ENCODE results near the gene KCNK4. TPM values are rescaled to one million over a fixed set of nuclear protein-coding genes. Genes with fewer than 3 reads are reported as not detected.

KCNK4 gene
- polyA plus RNA-seq, 3 donors: not detected

- Histone ChIP-seq H3K4me1 (ENCODE audit: control insufficient read depth in 1 of 2, insufficient read depth in 2 of 2, low read length in 2 of 2) (peaks cover 50 to 72% of the 10 kb centered on the region in 2 donors), H2AFZ (ENCODE audit: insufficient read depth, low read depth, low read length, poor library complexity, severe bottlenecking) (peak within 1 kb of the TSS; percentile 66), H3K4me2 (replicated peaks; ENCODE audit: extremely low read depth, low read length, poor library complexity, severe bottlenecking) (peak within 1 kb of the TSS; percentile 93), H3K4me3 (replicated peaks in 1 of 3; ENCODE audit: low read depth in 2 of 3, low read length in 3 of 3) (peak within 1 kb of the TSS; percentile 50 to 94 (median 86)), H3K79me2 (ENCODE audit: insufficient read depth, low read length) (peaks cover 39% of the 10 kb centered on the region), H4K20me1 (ENCODE audit: insufficient read depth, low read length) (peaks cover 1% of the 10 kb centered on the region), H3K27ac (ENCODE audit: low read depth in 1 of 2, low read length in 2 of 2) (peak within 1 kb of the TSS; percentile 82 to 92), H3K36me3 (replicated peaks in 1 of 2; ENCODE audit: control insufficient read depth in 1 of 2, insufficient read depth in 2 of 2, low read length in 2 of 2) (peaks cover 10 to 12% of the 10 kb centered on the region in 2 donors), H3K9ac (ENCODE audit: insufficient read depth, low read length, poor library complexity, severe bottlenecking) (peak within 1 kb of the TSS; percentile 76), H3K9me3 (replicated peaks in 1 of 2; ENCODE audit: control insufficient read depth in 1 of 2, insufficient read depth in 1 of 2, low read length in 2 of 2) (no peaks in the 10 kb centered on the region), H3K27me3 (ENCODE audit: control insufficient read depth in 2 of 2, insufficient read depth in 2 of 2, low read length in 2 of 2) (no peaks in the 10 kb centered on the region)
- Mint-ChIP-seq H3K4me3 (peak within 1 kb of the TSS; percentile 87 to 89), H3K27me3 (ENCODE audit: low read depth in 3 of 3) (peaks cover 3 to 10% (median 7%) of the 10 kb centered on the region in 3 donors), H3K27ac (peak within 1 kb of the TSS; percentile 83 to 93 (median 88)), H3K36me3 (peaks cover 13 to 14% of the 10 kb centered on the region in 2 donors), H3K9me3 (no peaks in the 10 kb centered on the region), H3K4me1 (peaks cover 50% of the 10 kb centered on the region)
- intact Hi-C loops (cut with micrococcal nuclease): no loop called here
- 2% methylated on average over 46 of the region's 74 CpGs for WGBS (ENCODE audit: insufficient coverage)
- TF ChIP-seq CTCF (IDR thresholded peaks at IDR 0.05): no peak
- DNase-seq: peak; percentile 75 to 81 (median 78)
Measured at GRCh38 chr11:64246871-64247728, 44.0 kb upstream of the KCNK4 start, which contains the start of gene PPP1R14B. PPP1R14B (minus strand) TSS chr11:64246943; CDS start chr11:64246673, 270 bp downstream.

- intact Hi-C loops (cut with micrococcal nuclease): no loop called here
- no peak overlapping the region for H3K27ac ChIP-seq (ENCODE audit: low read depth in 1 of 2, low read length in 2 of 2)
- Mint-ChIP-seq H3K4me3 (peak overlapping the region; percentile 61 to 83), H3K27ac (peak overlapping the region in 2 of 7 donors; percentile 11 to 76), H3K4me1 (peaks cover 48% of the 10 kb centered on the region), H3K27me3 (ENCODE audit: low read depth in 3 of 3) (peaks cover 3 to 10% (median 7%) of the 10 kb centered on the region in 3 donors), H3K36me3 (peaks cover 13 to 14% of the 10 kb centered on the region in 2 donors), H3K9me3 (no peaks in the 10 kb centered on the region)
- peaks cover 50 to 72% of the 10 kb centered on the region in 2 donors for H3K4me1 ChIP-seq (ENCODE audit: control insufficient read depth in 1 of 2, insufficient read depth in 2 of 2, low read length in 2 of 2)
- no peaks in the 10 kb centered on the region for H3K9me3 ChIP-seq (replicated peaks in 1 of 2; ENCODE audit: control insufficient read depth in 1 of 2, insufficient read depth in 1 of 2, low read length in 2 of 2)
- TF ChIP-seq CTCF (IDR thresholded peaks at IDR 0.05): no peak
- WGBS (ENCODE audit: insufficient coverage): 51% methylated on average over 21 of the region's 31 CpGs
- no peak overlapping the region for H3K9ac ChIP-seq (ENCODE audit: insufficient read depth, low read length, poor library complexity, severe bottlenecking)
- peaks cover 38% of the 10 kb centered on the region for H3K79me2 ChIP-seq (ENCODE audit: insufficient read depth, low read length)
- no peak for DNase-seq
- peaks cover 9% of the 10 kb centered on the region for H4K20me1 ChIP-seq (ENCODE audit: insufficient read depth, low read length)
- no peaks in the 10 kb centered on the region for H3K27me3 ChIP-seq (ENCODE audit: control insufficient read depth in 2 of 2, insufficient read depth in 2 of 2, low read length in 2 of 2)
- H3K36me3 ChIP-seq (replicated peaks in 1 of 2; ENCODE audit: control insufficient read depth in 1 of 2, insufficient read depth in 2 of 2, low read length in 2 of 2): peaks cover 10 to 12% of the 10 kb centered on the region in 2 donors
- peak overlapping the region; percentile 50 to 94 (median 86) for H3K4me3 ChIP-seq (replicated peaks in 1 of 3; ENCODE audit: low read depth in 2 of 3, low read length in 3 of 3)
- peak overlapping the region; percentile 93 for H3K4me2 ChIP-seq (replicated peaks; ENCODE audit: extremely low read depth, low read length, poor library complexity, severe bottlenecking)
- peak overlapping the region; percentile 66 for H2AFZ ChIP-seq (ENCODE audit: insufficient read depth, low read depth, low read length, poor library complexity, severe bottlenecking)
Measured at GRCh38 chr11:64247729-64248531, 43.2 kb upstream of the KCNK4 start.
